ENCODE results near the gene SLC6A19.
A peak's percentile ranks its signal among the peaks of the same experiment; 100 is the strongest.

Gene SLC6A19

DNA sequence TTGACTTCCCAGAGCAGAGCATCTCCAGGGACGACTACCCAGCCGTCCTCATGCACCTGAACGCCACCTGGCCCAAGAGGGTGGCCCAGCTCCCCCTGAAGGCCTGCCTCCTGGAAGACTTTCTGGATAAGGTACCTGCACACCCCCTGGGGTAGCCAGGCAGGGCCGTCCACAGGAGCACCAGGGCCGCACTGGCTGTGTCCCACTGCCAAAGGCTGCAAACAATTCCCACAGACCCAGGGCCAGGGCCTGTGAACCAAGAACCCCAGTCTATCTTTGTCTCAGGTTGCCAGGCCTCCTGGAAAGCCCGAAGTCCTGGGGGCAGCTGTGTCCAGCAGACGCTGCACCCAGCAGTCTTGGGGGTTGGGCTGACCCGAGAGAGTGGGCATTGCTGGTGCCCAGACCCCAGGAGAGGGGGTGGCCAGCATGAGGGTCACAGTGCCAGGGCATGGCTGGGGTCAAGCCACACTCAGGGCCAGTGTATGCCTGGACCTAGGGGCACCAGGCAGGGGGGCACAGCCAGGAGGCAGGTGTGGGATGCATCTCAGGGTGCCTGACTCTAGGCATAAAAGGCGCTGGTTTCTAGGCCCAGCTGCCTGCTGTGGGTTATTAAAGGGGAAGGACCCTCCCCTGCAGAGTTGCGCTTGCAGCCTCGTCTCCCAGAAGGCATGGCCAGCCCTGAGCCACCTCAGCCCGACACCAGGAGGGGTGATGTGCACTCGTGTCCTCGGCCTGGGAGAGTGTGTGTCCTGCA lies 41.5 kb downstream of the SLC6A19 start:
- no peak for DNase-seq

DNA sequence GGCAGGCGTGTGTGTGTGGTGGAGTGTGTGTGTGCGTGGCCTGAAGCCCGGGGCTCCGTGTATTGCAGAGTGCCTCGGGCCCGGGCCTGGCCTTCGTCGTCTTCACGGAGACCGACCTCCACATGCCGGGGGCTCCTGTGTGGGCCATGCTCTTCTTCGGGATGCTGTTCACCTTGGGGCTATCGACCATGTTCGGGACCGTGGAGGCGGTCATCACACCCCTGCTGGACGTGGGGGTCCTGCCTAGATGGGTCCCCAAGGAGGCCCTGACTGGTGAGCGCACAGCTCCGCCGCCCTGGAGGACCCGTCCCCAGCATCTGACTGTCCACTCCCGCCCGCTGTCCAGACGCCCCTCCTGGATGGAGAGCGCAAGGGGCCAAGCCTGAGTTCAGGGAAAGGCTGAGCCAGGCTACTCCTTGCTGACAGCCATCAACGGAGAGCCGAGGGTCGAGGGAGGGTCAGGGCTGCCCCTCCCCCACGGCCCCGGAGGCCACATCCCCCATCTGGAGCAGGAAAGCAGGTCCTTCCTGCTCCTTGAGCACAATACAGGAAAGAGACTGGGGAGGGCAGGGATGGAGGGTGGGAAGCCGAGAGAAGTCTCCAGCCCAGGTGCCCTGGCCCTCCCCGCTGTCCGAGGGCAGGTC lies 42.2 kb downstream of the SLC6A19 start:
- no peak for DNase-seq

DNA sequence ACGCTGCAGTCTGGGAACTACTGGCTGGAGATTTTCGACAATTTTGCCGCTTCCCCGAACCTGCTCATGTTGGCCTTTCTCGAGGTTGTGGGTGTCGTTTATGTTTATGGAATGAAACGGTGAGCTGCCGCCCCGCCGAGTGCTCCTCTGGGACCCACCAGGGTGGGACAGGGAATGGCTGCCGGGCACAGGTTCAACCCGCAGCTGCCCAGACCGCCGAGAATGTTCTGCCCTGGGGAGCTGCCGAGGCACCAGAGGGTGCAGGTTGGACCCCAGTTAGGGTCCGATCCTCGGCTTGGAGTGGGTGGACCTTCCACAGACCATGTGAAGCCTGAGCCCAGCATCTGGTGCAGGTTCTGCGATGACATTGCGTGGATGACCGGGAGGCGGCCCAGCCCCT lies 42.9 kb downstream of the SLC6A19 start:
- DNase-seq = no peak

DNA sequence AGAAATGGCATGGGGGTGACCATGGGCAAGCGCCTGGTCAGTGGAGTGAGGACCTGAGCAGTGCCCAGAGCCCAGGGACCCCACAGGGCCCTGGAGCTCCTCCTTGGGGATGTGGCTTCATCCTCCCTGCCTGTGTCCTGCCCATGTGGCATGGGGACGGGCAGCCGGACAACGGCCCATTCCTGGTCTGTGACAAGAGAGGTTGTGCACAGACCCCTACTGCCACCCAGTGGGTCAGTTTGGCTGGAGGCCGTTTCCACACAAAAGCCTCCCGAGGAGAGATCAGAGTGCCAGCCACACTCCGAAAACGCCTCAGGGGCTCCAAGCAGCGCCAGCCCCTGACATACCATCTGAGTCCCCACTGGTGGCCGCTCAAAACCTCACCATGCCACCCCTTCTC lies 43.6 kb downstream of the SLC6A19 start:
- DNase-seq = no peak

DNA sequence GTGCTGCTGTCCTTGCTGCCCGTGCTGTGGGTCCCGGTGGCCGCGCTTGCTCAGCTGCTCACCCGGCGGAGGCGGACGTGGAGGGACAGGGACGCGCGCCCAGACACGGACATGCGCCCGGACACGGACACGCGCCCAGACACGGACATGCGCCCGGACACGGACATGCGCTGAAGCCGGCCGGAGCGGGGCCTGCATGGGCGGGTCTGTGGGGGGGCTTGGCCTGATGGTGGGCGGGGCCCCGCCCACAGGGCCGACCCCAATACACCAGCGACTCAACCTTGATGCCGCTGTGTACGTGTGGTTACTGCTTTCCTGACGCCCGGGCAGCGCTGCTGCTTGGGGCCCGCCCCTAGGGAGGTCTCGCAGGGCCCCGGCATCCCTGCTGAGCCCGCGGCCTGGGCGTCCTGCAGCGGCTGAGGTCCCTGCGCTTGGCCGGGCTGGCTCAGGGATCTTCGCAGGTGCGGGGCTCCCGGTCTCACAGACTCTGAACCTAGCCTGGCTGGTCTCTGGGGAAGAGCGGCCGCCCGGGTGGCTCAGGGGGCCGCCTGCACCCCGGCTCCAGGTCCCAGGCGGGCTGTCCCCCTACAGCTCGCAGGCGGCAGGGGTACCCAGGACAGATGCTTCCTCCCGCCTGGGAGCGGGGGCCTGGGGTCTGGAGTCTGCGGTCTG lies 44.6 kb downstream of the SLC6A19 start:
- DNase-seq = no peak

DNA sequence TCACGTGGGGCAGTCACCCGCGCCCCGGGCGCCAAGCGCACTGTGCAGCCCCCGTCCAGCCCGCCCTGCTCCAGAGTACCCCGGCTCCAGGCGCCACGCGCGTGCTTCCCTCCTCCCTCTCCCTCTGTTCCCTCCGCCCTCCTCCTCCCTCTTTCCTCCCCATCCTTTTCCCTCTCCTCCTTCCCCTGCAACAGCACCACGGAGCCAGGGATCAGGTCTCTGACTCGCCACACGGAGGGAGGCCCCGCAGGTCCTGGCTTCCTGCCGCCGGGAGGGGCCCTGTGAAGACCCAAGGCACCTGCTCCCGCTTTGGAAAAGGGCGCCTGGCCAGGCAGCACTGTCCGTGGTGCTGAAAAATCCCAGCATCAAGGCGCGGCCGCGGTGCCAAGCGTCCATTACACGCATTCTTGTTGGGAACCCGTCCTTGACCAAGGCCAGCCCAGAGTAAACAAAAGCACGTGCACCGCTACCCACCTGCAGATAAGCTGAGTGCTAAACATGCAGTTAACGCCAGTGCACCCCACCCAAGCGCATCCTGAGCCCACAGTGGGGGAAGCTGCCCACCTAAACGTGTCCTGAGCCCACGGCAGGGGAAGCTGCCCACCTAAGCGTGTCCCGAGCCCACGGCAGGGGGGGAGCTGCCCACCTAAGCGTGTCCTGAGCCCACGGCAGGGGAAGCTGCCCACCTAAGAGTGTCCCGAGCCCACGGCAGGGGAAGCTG lies 45.5 kb downstream of the SLC6A19 start:
- peak; percentile 78 for DNase-seq

DNA sequence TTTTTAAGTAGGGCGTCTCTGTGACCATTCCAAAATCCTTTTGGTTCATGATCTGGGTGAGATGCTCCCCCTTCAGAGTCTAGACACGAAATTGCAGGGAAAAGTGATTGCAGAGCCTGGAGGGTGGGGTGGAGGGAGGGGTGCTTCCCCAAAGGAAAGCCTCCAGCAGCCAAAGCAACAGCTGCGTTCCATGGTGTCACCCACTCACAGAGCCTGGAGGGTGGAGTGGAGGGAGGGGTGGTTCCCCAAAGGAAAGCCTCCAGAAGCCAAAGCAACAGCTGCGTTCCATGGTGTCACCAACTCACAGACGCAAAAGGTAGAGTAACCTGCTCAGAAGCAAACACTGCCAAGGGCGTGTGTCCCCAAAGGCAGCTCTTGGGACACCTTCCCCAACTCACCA lies 46.4 kb downstream of the SLC6A19 start:
- DNase-seq = no peak

DNA sequence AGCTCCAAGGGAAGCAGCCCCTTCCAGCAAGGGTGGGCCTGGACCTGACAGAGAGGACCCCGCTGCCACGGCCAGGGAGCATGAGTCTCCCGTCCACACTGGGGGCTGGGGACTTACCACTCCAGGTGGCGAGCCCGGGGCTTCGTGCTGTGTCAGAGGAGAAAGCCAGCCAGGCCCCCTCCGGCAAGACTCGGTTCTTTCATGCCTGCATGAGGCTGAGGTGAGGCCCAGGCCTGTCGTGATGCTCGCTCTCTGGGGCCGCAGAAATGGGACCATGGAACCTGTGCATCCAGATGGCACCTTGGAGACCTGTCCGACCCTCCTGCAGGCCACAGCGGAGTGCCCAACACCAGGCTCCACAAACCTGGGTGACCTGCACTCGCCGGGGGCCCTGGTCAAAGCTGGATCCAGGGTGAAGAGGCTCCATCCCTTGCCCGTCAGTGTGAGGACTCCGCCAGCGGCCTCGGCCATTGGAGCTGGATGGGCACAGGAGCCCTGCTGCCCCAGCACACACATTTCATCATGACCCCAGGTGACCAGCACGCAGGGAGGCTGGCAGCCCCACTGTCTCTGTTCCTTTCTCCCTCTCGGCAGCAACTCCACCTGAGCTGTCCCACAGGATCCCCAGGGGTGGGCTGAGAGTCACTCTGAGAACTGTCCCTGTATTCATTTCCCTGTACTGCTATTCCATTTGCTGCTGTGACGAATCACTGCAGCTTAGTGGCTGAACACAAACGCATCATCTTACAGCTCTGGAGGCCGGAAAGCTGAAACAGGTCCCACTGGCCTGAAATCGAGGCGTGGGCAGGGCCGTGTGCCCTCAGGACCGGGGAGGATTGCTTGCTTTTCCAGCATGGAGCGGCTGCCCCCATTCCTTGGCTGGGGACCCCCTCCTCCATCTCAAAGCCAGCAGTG lies 48.2 kb downstream of the SLC6A19 start:
- DNase-seq = no peak

DNA sequence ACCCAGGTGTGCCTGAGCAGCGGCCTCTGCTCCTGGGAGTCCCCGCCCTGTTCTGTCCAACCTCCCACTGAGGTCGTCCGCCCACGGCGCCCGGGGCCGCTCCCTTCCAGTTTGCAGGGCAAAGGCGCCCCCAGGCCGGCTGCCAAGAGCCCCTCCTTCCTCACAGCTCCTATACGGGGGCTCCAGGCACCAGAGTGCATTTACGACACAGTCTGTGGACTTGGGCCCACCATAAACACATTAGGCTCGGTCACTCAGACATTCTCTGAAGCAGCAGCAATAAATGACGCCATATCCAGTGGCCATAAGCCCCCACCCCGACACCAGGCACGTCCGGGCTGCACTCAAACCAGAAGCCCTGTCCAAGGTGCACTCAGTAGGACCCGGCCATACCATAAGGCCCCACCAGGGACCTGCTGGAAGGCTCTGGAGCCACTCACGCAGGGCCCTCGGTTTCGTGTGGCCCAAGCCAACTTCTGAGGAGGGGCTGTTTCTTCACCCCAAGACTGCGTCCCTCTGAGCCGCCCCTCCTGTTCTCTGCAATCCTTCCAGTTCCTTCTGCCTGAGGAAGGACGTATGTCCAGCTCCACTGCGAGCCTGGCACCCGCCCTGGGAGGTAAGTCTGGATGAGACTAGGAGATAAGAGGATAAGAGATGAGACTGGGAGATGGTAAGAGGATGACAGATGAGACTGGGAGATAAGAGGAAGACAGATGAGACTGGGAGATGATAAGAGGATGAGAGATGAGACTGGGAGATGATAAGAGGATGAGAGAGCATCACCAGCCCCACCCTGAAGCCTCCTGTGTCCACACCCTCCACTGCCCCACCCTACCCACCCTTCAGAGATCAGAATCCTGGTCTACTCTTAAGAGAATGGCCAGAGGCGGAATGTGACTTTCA lies 50.5 kb downstream of the SLC6A19 start:
- DNase-seq = no peak

DNA sequence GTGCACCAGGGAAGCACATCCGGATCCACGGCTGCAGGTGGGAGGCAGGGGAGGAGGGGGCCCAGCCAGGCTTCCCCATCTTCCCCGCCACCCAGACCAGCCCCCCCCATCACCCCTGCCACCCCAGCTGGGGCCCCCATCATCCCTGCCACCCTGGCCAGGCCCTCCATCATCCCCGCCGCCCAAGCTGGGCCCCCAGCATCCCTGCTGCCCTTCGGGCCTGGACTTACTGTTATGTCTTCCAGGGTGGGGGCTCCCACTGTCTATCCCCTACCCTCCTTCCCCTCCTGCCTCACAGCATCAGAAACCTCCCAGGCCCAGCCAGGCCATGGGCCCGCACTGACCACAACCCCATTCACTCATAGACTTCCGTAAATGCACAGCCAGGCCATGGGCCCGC lies 51.3 kb downstream of the SLC6A19 start:
- no peak for DNase-seq

DNA sequence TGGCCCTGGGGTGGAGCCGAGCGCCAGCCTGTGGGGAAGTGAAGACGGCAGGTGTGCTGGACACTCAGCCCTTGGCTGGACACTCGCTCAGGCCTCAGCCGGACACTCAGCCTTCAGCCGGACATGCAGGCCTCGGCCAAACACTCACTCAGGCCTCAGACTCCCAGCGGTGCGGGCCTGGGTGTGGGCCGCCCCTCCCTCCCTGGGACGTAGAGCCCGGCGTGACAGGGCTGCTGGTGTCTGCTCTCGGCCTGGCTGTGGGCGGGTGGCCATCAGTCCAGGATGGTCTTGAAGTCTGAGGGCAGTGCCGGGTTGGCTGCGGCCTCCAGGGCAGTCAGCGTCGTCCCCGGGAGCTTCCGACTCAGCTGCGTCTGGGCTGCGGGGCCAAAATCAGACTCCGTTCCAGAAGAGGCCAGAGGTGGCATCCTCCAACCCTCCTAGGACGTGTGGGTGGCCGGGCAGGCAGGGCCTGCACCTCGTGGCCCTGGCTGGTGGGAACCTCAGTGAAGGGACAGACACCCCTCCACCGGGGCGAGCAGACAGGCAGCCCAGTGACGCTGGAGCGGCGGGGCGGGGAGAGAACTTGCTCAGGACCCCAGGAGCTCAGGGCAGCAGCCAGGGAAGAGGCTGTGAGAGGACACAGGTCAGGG lies 52.2 kb downstream of the SLC6A19 start:
- no peak for DNase-seq

DNA sequence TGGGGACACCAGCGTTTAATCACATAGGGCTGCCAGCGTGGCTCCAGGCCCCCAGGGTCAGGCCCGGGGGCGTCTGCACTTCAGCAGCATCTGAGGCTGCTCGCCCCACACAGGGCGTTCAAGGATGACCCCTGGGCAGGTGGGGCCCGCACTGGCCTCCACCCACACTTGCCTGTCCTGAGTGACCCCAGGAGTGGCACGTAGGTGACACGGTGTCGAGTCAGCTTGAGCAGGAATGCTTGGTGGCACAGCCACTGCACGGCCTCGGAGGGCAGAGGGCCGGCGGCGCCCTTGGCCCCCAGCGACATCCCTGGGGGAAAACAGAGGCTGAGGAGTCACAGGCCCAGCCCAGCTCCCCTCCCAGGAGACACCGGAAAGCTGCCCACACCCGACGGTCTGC lies 52.8 kb downstream of the SLC6A19 start:
- no peak for DNase-seq

DNA sequence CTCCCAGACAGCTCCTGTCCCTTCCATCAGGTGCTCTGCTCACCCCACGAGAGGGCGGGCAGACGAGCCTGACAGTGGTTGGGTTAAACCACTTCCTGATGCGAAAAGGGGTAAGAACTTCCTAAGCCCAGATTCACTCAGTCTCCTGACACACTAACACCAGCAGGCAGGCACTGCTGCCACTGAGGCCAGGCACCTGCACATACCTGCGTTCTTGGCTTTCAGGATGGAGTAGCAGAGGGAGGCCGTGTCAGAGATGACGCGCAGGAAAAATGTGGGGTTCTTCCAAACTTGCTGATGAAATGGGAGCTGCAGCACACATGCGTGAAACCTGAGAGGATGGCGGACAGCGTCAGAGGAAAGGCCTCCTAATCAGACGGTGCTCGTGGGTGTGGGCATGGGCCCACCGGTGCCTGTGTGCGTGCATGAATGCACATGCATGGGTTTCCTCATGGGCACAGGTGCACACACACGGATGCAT lies 53.7 kb downstream of the SLC6A19 start:
- DNase-seq = no peak

DNA sequence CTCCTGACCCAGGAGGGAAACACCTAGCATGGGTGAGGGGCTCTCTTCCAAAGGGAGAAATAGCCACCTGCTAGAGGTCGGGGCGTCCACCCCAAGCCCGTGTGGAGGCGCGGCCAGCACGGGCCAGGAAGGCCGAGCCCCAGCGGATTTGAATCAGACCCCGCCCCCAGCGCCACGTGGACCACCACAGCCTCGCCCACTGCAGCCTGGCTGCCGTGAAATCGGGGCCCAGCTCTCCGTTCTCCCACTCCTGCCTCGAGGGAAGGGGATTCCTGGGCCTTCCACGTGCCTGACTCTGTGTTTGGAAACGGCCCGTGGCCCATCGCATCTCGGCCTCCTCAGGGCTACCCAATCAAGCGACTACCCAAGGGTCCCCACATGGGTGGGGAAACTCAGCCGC lies 55.4 kb downstream of the SLC6A19 start:
- DNase-seq = no peak

DNA sequence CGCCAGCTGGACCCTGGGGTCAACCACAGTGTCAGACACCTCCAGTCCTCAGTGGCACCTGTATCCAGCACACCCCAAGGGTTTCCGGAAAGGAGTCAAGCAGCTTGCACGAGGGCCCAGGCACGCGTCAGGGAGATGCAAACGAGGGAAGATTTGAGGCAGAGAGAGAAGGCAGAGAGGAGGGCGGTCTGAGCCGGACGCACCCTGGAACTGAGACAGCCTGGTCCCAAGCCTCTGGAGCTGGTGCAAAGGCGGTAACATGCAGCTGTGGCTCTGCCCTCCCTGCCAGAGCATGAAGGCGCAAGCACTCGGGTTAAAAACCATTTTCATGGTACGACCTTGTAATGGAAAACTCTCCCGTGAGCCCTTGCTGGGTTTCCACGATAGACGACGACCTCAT lies 56.0 kb downstream of the SLC6A19 start:
- no peak for DNase-seq

DNA sequence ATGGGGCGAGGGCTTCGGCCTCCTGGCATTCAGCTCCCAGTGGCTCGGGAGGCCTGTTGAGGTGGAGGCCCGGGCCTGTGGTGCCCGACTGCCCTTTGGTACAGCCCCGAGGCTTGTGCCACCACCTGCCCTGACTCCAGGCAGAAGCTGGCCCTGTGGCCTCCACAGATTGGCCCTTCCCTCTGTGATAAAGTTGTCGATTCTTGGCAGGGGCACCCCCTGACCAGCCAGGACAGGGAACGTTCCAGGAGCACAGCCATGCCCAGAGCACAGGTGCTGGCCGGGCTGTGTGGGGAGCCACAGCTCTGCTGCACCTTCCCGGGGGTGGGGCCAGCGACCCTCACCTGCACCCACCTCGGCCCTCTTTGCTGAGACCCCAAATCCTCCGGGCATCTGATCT lies 56.4 kb downstream of the SLC6A19 start:
- no peak for DNase-seq

DNA sequence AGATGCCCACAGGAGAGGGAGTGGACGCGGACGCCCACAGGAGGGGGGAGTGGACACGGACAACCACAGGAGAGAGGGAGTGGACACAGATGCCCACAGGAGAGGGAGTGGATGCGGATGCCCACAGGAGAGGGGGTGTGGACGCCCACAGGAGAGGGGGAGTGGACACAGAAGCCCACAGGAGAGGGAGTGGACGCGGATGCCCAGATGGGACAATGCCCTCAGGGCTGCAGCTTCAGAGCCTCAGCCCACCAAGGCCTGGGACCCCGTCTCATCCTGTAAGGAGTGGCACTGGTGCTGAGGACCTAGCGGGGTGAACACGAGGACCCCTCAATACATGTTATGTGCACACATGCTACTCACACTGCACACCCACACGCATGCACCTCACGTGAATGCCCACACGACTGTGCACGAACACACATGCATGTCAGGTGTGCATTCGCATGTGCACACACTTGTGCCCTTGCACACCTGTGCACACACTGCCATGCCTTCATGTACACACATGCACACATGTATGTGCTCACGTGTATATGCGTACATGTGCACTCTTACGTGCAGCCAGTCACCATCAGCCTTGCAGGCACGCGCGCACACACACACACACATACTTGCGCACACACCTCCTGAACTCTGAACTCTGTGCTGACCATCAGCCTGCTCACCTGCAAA lies 58.5 kb downstream of the SLC6A19 start:
- no peak for DNase-seq

DNA sequence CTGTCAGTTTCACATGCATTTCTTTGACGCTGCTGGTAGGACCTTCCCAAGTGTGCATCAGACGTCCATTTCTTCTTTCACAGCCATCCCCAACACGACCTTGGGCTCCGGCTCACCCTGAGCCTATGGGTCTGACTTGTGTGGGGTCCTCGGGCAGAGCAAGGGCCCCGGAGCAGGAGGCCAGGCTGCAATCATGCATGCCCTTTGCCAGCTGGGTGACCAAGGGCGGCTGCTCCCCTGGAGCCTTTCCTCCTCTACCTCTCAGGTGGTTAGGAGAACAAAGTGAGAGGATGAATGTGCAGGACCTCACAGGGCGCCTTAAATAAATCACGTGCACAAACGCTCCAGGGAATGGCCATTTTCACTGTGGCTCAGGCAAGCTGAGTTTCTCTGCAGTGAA lies 60.2 kb downstream of the SLC6A19 start:
- no peak for DNase-seq

DNA sequence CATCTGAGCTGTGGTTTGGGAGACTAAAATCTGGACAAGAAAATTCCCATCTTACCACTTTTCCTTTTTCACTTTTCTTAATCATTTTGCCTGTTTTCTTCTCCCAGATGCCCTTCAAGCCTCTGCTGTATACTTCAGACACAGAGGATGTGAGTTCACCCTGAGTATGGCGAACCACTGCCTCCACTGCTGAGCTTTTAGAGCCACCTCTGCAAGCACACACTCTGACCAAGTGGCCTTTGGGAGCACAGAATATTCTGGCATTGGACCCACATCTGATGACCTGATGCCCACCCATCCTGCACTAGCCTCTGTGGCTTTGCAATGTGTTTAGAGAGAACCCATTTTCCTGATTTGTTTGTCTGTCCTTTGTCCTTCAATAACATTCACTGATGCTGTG lies 61.0 kb downstream of the SLC6A19 start:
- DNase-seq = no peak

DNA sequence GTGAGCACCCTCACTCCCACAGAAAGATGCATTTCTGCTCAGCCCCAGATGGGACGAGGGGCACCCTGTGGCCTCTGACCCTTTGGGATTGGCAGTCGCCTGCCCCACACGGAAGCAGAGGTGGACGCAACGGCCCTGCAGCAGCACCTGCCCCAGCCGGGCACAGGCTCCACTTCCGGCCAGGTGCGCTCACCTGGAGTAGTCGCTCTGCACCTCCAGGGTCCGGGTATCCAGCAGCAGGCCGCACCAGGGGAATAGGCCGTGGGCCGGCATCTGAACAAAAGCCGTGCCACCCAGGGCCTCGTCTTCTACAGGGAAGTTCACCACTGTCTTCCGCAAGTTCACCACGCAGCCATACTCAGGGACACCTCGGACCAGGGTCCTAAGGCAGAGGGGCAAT lies 62.8 kb downstream of the SLC6A19 start:
- DNase-seq = no peak
